ENCODE results near the gene BST1.

The BST1 gene

DNA sequence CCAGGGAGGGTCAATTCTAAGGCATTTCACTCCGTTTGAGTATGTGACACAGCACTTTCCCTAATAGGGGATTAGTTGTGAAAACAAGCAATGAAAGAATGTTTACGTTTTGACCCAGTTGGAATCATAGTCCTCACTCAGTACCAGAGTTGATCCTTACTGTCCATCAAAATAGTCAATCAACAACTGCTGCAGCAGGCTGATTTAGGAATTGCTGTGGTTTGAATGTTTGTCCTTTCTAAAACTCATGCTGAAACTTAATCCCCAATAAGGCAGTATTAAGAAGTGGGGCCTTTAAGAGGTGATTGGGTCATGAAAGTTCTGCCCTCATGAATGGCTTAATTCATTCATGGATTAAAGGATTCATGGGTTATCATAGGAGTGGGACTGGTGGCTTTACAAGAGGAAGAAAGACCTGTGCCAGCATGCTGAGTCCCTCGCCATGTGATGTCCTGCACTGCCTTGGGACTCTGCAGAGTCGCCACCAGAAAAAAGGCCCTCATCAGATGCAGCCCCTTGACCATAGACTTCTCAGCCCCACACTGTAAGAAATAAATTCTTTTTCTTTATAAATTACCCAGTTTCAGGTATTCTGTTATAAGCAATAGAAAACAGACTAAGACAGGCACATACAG, 44.6 kb upstream of the BST1 start:
- TF ChIP-seq, protein P1, sequence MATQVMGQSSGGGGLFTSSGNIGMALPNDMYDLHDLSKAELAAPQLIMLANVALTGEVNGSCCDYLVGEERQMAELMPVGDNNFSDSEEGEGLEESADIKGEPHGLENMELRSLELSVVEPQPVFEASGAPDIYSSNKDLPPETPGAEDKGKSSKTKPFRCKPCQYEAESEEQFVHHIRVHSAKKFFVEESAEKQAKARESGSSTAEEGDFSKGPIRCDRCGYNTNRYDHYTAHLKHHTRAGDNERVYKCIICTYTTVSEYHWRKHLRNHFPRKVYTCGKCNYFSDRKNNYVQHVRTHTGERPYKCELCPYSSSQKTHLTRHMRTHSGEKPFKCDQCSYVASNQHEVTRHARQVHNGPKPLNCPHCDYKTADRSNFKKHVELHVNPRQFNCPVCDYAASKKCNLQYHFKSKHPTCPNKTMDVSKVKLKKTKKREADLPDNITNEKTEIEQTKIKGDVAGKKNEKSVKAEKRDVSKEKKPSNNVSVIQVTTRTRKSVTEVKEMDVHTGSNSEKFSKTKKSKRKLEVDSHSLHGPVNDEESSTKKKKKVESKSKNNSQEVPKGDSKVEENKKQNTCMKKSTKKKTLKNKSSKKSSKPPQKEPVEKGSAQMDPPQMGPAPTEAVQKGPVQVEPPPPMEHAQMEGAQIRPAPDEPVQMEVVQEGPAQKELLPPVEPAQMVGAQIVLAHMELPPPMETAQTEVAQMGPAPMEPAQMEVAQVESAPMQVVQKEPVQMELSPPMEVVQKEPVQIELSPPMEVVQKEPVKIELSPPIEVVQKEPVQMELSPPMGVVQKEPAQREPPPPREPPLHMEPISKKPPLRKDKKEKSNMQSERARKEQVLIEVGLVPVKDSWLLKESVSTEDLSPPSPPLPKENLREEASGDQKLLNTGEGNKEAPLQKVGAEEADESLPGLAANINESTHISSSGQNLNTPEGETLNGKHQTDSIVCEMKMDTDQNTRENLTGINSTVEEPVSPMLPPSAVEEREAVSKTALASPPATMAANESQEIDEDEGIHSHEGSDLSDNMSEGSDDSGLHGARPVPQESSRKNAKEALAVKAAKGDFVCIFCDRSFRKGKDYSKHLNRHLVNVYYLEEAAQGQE (IDR thresholded peaks at IDR 0.05; ENCODE audit: low read depth) = no peak
- TF ChIP-seq NFIC (IDR thresholded peaks at IDR 0.05) (no peak), CREB1 (IDR thresholded peaks at IDR 0.05; ENCODE audit: low read depth) (no peak), ZBTB7A (IDR thresholded peaks at IDR 0.05; ENCODE audit: low read depth) (no peak), FOXM1 (IDR thresholded peaks at IDR 0.05; ENCODE audit: borderline replicate concordance, low read depth) (no peak)

DNA sequence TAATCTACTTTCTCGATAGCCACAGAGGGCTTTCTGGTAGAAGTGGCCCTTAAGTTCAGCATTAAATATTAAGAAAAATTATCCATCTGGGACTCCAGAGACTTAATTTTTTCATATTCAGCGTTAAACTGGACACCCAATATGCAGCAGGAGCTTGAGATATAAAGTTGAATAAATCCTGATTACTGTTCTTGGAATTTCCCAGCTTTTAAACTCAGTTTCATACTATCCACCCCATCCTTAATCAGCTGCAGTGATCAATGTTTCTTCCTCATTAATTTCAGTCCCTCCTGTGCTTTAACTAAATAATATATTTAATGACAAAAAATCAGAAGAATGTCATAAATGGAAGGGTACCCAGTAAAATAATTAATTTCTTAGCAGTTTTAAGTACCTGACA, 44.1 kb upstream of the BST1 start:
- TF ChIP-seq EGR1 (IDR thresholded peaks at IDR 0.05) = no peak
- TF ChIP-seq, protein P2, sequence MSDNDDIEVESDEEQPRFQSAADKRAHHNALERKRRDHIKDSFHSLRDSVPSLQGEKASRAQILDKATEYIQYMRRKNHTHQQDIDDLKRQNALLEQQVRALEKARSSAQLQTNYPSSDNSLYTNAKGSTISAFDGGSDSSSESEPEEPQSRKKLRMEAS (IDR thresholded peaks at IDR 0.05) = no peak
- TF ChIP-seq CREB1 (IDR thresholded peaks at IDR 0.05; ENCODE audit: low read depth) = no peak
- TF ChIP-seq, protein P1 (IDR thresholded peaks at IDR 0.05; ENCODE audit: low read depth) = no peak
- no peak for TF ChIP-seq YY1 (IDR thresholded peaks at IDR 0.05; ENCODE audit: low read depth)
- TF ChIP-seq RAD21 (IDR thresholded peaks at IDR 0.05; ENCODE audit: low read depth) = no peak
- TF ChIP-seq EP300 (IDR thresholded peaks at IDR 0.05; ENCODE audit: borderline replicate concordance) = no peak
- TF ChIP-seq CEBPB (IDR thresholded peaks at IDR 0.05) = no peak
- no peak for TF ChIP-seq FOXM1 (IDR thresholded peaks at IDR 0.05; ENCODE audit: borderline replicate concordance, low read depth)
- TF ChIP-seq, protein P3, sequence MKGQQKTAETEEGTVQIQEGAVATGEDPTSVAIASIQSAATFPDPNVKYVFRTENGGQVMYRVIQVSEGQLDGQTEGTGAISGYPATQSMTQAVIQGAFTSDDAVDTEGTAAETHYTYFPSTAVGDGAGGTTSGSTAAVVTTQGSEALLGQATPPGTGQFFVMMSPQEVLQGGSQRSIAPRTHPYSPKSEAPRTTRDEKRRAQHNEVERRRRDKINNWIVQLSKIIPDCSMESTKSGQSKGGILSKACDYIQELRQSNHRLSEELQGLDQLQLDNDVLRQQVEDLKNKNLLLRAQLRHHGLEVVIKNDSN (IDR thresholded peaks at IDR 0.05) = no peak

DNA sequence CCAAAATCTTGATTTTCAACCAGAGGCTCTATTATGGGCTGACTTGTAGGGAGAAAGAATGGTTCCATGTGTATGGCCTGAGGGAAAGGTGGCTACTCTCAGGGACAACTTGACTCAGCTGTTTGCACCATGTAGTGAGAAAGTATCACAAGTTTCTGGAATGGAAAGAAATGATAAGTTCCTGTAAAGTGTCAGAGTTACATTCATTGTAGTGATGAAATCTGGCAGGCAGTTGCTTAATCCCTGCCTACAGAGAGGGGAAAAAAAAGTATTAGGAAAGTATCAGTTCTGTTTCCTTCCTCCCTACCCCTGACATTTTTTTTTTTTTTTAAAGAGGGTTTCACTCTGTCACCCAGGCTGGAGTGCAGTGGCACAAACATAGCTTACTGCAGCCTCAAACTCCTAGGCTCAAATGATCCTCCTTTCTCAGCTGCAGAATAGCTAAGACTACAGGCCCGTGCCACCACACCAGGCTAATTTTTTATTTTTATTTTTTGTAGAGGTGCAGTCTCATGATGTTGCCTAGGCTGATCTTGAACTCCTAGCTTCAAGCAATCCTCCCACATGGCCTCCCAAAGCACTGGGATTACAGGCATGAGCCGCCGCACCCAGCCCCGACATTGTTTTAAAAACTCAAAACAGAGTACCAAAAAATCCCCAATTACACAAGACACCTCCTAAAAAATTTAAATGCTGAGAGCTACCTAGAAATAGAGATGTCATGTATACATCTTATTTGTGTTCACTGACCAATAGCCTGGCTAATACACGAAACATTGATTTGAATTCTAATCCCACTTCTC, 42.9 kb upstream of the BST1 start:
- TF ChIP-seq EP300 (IDR thresholded peaks at IDR 0.05; ENCODE audit: borderline replicate concordance) (no peak), TEAD4 (IDR thresholded peaks at IDR 0.05) (no peak), TAF1 (IDR thresholded peaks at IDR 0.05; ENCODE audit: low read depth) (no peak), FOXM1 (IDR thresholded peaks at IDR 0.05; ENCODE audit: borderline replicate concordance, low read depth) (no peak), NFIC (IDR thresholded peaks at IDR 0.05) (no peak), ZBTB7A (IDR thresholded peaks at IDR 0.05; ENCODE audit: low read depth) (no peak)
- TF ChIP-seq, protein P1 (IDR thresholded peaks at IDR 0.05; ENCODE audit: low read depth) = no peak
- TF ChIP-seq, protein P3 (IDR thresholded peaks at IDR 0.05) = no peak
- TF ChIP-seq, protein P2 (IDR thresholded peaks at IDR 0.05) = no peak

DNA sequence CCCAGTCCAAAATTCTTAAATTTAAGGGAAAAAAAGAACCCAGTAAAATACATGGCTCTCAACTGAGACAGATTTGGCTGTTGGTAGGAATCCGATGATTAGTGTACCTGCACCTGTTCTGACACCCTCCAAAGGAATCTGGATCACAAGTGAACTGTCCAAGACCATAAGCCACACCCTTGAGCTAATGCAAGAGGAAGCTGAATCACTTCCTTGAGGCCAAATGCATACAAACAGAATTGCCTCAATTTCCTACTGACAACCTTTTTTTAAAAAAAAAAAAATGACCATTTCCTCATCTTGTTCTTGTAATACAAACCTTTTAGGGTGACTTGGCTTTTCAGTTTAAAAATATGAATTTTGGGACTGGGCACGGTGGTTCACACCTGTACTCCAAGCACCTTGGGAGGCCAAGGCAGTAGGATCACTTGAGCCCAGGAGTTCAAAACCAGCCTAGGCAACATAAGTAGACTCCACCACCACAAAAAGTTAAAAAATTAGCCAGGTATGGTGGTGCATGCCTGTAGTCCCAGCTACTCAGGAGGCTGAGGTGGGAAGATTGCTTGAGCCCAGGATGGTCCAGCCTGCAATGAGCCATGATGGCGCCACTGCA, 37.0 kb upstream of the BST1 start:
- TF ChIP-seq TCF12 (IDR thresholded peaks at IDR 0.05; ENCODE audit: low read depth) = peak; percentile 68
- TF ChIP-seq CREB1 (IDR thresholded peaks at IDR 0.05; ENCODE audit: low read depth) = no peak
- TF ChIP-seq CEBPB (IDR thresholded peaks at IDR 0.05) = 0 out of 2 replicates have a peak, but pooled peaks have one; percentile 5
